HG03097 (cell line): ENCODE results near the gene ERGIC1.
"Not testable (repeated sequence)": the region's sequence is repeated elsewhere in the genome, so short reads cannot be mapped to it uniquely, and the experiment has no call there.

Source experiments
- ATAC-seq: cut with Tn5 transposase; IDR thresholded peaks from one replicate; pipeline ENCODE4 v1.9.1; 2021; ENCODE audit not compliant: unreplicated experiment, low FRiP score

ERGIC1 gene

GRCh38 chr5:172845576-172845975, 11.5 kb downstream of the ERGIC1 start:
- no peak for ATAC-seq

GRCh38 chr5:172846249-172846648, 12.2 kb downstream of the ERGIC1 start:
- ATAC-seq: no peak

- ATAC-seq: no peak
Observed at GRCh38 chr5:172846677-172847076, 12.6 kb downstream of the ERGIC1 start.

- ATAC-seq: not testable (repeated sequence)
Observed at GRCh38 chr5:172847584-172847983, 13.5 kb downstream of the ERGIC1 start.

- no peak for ATAC-seq
Observed at GRCh38 chr5:172848419-172848818, 14.4 kb downstream of the ERGIC1 start.

GRCh38 chr5:172849606-172850453, 15.8 kb downstream of the ERGIC1 start:
- peak; percentile 51 for ATAC-seq

- no peak for ATAC-seq
Observed at GRCh38 chr5:172850454-172850797, 16.4 kb downstream of the ERGIC1 start.

- ATAC-seq: not testable (repeated sequence)
Observed at GRCh38 chr5:172851254-172851653, 17.2 kb downstream of the ERGIC1 start.

- no peak for ATAC-seq
Observed at GRCh38 chr5:172852490-172853354, 18.7 kb downstream of the ERGIC1 start.

- ATAC-seq: no peak
Observed at GRCh38 chr5:172853355-172853975, 19.4 kb downstream of the ERGIC1 start.

- ATAC-seq: no peak
Observed at GRCh38 chr5:172854451-172854871, 20.4 kb downstream of the ERGIC1 start.

- ATAC-seq: no peak
Observed at GRCh38 chr5:172854971-172855370, 20.9 kb downstream of the ERGIC1 start.

- ATAC-seq: no peak
Observed at GRCh38 chr5:172855597-172856292, 21.7 kb downstream of the ERGIC1 start.

- no peak for ATAC-seq
Observed at GRCh38 chr5:172856336-172856735, 22.3 kb downstream of the ERGIC1 start.

GRCh38 chr5:172857982-172858381, 23.9 kb downstream of the ERGIC1 start:
- ATAC-seq: no peak

- no peak for ATAC-seq
Observed at GRCh38 chr5:172858511-172858989, 24.5 kb downstream of the ERGIC1 start.

GRCh38 chr5:172858990-172859811, 25.1 kb downstream of the ERGIC1 start:
- no peak for ATAC-seq

- no peak for ATAC-seq
Observed at GRCh38 chr5:172859966-172860365, 25.9 kb downstream of the ERGIC1 start.
